Kidney glomerular epithelial cell (primary cell): Measurements from ENCODE around the gene CCDC187.
"Not testable (repeated sequence)": the region's sequence is repeated elsewhere in the genome, so short reads cannot be mapped to it uniquely, and the experiment has no call there.

Source experiments
- DNase-seq: peaks from one replicate; lab custom pipeline; 2025; lab: John Stamatoyannopoulos, UW

CCDC187 gene

DNA sequence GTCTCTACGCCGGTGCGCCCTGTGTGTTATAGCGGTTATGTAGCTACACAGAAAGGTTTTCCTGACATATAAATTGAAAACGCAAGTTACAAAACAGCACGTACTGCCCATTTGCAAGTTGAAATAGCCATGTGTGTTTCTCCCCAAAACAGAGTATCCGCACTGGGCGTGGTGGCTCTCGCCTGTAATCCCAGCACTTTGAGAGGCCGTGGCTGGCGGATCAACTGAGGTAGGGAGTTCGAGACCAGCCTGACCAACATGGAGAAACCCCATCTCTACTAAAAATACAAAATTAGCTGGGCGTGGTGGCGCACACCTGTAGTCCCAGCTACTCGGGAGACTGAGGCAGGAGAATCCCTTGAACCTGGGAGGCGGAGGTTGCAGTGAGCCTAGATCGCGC, 37.3 kb downstream of the CCDC187 start:
- DNase-seq: not testable (repeated sequence)

- DNase-seq: no peak
These were observed 38.1 kb downstream of the CCDC187 start for GRCh38 chr9:136265561-136266355.

- DNase-seq: no peak
These were observed 39.2 kb downstream of the CCDC187 start for GRCh38 chr9:136264441-136265405.

DNA sequence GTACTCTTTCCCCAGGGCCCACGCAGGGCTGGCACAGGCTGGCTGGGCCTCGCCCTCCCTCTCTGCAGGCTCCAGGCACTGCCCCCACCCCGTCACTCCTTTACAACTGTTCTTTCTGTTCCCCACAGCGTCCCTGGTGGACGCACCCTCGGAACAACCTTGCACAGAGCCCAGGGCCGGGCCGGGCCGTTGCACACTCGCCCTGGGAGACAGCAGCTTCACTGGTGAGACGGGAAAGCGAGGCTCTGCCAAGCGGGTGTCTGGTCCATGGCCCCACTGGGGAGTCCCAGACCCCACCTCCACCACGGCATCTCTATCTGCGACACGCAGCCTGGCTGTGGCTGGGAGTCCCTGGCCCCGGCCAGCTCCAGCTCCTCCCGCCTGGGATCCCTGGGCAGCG, 39.9 kb downstream of the CCDC187 start:
- DNase-seq: no peak

- DNase-seq: no peak
These were observed 41.2 kb downstream of the CCDC187 start for GRCh38 chr9:136262671-136263178.

DNA sequence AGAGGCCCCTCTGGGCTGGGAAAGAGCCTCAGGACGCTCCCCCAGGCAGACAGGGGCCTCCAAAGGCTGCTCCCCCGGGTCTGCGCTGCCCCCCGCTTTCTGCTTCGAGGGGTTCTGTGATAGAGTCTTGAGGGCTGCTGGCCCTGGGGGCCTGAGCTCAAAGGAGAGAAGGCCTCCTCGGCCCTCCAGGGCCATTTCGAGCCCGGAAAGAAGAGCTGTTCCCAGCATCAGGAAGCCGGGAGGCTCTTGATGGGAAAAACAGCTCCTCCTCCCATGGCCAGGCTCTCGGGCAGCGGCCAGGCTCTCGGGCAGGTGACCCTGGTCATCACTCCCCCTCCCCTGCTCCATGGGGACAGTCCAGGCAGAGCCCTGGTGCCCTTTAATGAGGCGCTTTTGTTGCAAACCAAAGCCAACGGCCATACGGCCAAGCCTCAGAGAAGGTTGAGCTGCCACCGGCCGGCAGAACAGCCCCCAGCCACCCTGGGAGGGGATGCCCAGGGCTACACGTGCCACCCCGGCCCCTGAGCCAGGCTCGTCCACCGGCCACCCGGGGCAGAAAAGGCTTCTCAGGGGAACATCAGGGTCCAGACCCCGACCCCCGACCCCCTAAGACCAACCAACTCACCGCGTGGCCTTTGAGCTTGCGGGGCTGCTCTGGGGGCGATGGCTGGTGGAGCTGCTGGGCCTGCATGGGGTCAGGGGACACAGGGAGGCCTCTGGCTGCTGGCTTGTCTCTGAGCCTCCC, 42.0 kb downstream of the CCDC187 start:
- DNase-seq: no peak

GRCh38 chr9:136260936-136261472, 42.9 kb downstream of the CCDC187 start:
- no peak for DNase-seq

- DNase-seq: no peak
These were observed 43.4 kb downstream of the CCDC187 start for GRCh38 chr9:136260521-136260920.

- DNase-seq: no peak
These were observed 44.1 kb downstream of the CCDC187 start for GRCh38 chr9:136259836-136260235.

DNA sequence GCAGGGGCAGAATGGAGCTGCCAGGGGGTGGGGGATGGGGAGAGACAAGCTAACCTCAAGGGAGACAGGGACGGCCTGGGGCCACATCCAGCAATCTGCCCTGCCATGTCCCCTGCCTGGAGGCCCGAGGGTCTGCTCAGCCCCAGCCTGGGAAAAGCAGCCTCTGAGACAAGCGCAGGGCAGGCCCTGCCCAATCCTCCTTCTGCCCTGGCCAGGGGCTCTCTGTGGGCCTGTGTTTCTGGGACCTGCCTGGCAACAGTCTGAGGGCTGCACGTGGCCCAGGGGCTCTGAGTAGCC, 44.4 kb downstream of the CCDC187 start:
- DNase-seq: no peak

GRCh38 chr9:136258786-136259516, 44.9 kb downstream of the CCDC187 start:
- DNase-seq: no peak

DNA sequence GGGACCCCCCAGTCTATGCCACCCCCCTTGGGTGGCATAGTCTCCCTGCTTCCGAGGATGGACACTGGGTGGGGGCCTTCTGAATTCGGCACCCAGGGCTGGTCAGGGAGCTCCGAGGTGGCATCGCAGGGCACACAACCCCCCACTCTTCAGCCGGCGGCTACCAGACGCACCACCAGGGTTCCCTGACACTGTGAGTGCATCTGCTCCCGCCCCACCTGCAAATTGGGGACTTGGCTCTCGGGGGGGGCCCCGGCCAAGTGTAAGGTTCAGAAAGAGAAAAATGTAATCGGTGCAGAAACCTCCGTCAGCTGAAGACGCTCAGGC, 45.6 kb downstream of the CCDC187 start:
- DNase-seq: no peak

- no peak for DNase-seq
These were observed 46.3 kb downstream of the CCDC187 start for GRCh38 chr9:136257381-136258298.

GRCh38 chr9:136255896-136256890, 47.7 kb downstream of the CCDC187 start:
- DNase-seq: no peak

DNA sequence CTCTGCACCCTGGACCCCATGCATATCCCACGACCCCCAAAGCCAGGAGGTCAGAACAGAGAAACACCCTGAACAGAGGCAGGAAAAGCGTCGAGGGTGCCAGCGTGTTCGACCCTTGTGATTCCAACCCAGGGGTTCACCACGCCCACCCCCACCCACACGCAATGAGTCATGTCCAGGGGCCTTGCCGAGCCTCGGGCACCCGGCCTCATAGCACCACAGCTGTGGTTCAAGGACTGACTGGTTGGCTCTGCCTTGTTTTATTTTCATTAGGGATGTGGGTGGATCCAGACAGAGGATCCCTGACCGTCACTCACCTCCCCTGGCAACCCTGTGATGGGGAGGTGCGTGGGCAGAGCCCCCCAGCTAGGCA, 48.7 kb downstream of the CCDC187 start:
- DNase-seq: peak; percentile 17

DNA sequence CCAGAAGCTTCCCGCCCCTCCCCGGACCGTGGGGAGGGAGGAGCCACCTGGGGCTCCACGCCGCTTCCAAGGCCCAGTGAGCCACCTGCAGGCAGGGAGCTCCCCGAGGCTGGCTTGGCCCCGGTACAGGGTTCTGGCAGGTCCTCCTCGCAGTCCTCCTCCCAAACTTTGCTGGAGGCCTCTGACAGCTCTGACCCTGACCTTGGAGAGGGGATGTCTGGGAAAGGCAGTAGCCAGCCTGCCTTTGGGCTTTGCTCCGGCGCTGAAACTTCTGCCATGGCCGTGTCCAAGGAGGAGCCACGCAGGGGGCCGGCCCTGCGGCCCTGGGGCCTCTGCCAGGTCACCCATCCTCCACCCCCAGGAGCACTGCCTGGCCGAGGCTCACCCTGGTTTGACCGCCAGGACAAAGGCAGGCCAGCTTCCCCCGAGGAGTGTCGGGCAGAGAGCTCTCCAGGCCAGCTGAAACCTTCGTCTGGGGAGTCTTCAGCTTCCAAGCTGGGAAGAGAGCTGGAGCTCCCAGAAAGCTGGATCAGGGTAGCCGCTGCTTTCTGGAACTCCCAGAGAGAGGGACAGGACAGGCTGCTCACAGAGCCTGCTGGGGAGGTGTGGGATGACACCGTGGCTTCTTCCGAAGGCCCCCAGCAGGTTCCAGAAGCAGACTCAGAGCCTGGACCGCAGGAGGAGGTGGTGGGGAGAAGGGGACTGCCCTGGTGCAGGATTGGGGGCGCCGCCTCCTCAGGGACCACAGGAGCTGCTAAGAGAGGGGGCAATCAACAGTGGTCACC, 49.3 kb downstream of the CCDC187 start:
- no peak for DNase-seq

GRCh38 chr9:136253246-136254130, 50.4 kb downstream of the CCDC187 start:
- DNase-seq: no peak
